Caki2 (cell line): Measurements from ENCODE around the gene TMEM9B. TPM values are rescaled to one million over a fixed set of nuclear protein-coding genes. Genes with fewer than 3 reads are reported as not detected.
"Not testable (repeated sequence)": the region's sequence is repeated elsewhere in the genome, so short reads cannot be mapped to it uniquely, and the experiment has no call there.

ENCODE experiments used
- DNase-seq: peaks from one replicate; pipeline ENCODE4 v3.0.0-alpha.2; 2015; ENCODE audit warnings: low read depth
- in situ Hi-C: cut with HindIII; loops from 2 replicates; pipeline ENCODE4 v1.10.0; 2016; ENCODE audit warnings: low sequenced_read_pairs, low pct_unique_long_range_greater_than_20kb, mixed read lengths
- total RNA-seq: library from RNA; depleted of rRNA; stranded (reverse); fragments of >200 nt; shearing (Covaris generic); gene quantifications from 2 replicates; pipeline ENCODE4 v1.2.3, GENCODE V29; 2014; ENCODE audit warnings: low replicate concordance; rRNA removed

Gene TMEM9B
- 13.7 and 24.2 TPM in 2 replicates for total RNA-seq

GRCh38 chr11:8964324-8965320 is at the start of gene TMEM9B:
Gene TMEM9B (minus strand): TSS chr11:8964442. CDS start chr11:8964313, 129 bp downstream.
- peak; percentile 92 for DNase-seq
- in situ Hi-C loops: no loop called here

- in situ Hi-C loops: no loop called here
- DNase-seq: no peak
Measured at GRCh38 chr11:9013373-9013772, 49.1 kb upstream of the TMEM9B start.

- in situ Hi-C loops, DNase-seq: not testable (repeated sequence)
Measured at GRCh38 chr11:9009538-9009937, 45.3 kb upstream of the TMEM9B start.

GRCh38 chr11:9008661-9009060 is 44.4 kb upstream of the TMEM9B start:
- no peak for DNase-seq
- in situ Hi-C loops: no loop called here

GRCh38 chr11:9008011-9008550 is 43.8 kb upstream of the TMEM9B start:
- in situ Hi-C loops: no loop called here
- no peak for DNase-seq

GRCh38 chr11:9005087-9005486 is 40.8 kb upstream of the TMEM9B start:
- DNase-seq: no peak
- in situ Hi-C loops: no loop called here

GRCh38 chr11:9004183-9004926 is 40.1 kb upstream of the TMEM9B start:
- DNase-seq: no peak
- in situ Hi-C loops: no loop called here

GRCh38 chr11:9003573-9004182 is 39.4 kb upstream of the TMEM9B start, which contains the start of gene NRIP3:
Gene NRIP3 (minus strand): TSS chr11:9004001. CDS start chr11:9003935, 66 bp downstream.
- DNase-seq: peak; percentile 48
- in situ Hi-C loops: no loop called here

- DNase-seq: no peak
- in situ Hi-C loops: no loop called here
Measured at GRCh38 chr11:9002920-9003572, 38.8 kb upstream of the TMEM9B start.

GRCh38 chr11:9001736-9002135 is 37.5 kb upstream of the TMEM9B start:
- in situ Hi-C loops: no loop called here
- DNase-seq: peak; percentile 48

GRCh38 chr11:8998017-8998416 is 33.8 kb upstream of the TMEM9B start:
- in situ Hi-C loops: no loop called here
- no peak for DNase-seq

- in situ Hi-C loops: no loop called here
- no peak for DNase-seq
Measured at GRCh38 chr11:8997451-8997850, 33.2 kb upstream of the TMEM9B start.

- in situ Hi-C loops: no loop called here
- no peak for DNase-seq
Measured at GRCh38 chr11:8989453-8989852, 25.2 kb upstream of the TMEM9B start.

GRCh38 chr11:8988329-8989234 is 24.3 kb upstream of the TMEM9B start:
- in situ Hi-C loops: no loop called here
- DNase-seq: no peak

- in situ Hi-C loops: no loop called here
Measured at GRCh38 chr11:8987446-8987845, 23.2 kb upstream of the TMEM9B start.

GRCh38 chr11:8986772-8987171 is 22.5 kb upstream of the TMEM9B start:
- in situ Hi-C loops, DNase-seq: not testable (repeated sequence)

More at GRCh38 chr11:8987446-8987845, 23.2 kb upstream of the TMEM9B start:
- DNase-seq: no peak

GRCh38 chr11:8985462-8985861 is 21.2 kb upstream of the TMEM9B start:
- in situ Hi-C loops: no loop called here
- DNase-seq: no peak
